ENCODE measurements around the gene ABHD6.
A peak's percentile ranks its signal among the peaks of the same experiment; 100 is the strongest.
"Not testable (repeated sequence)": the region's sequence is repeated elsewhere in the genome, so short reads cannot be mapped to it uniquely, and the experiment has no call there.

ABHD6 gene

GRCh38 chr3:58271901-58272501 is 34.4 kb downstream of the ABHD6 start:
- no peak overlapping the region for H3K4me3 ChIP-seq (ENCODE audit: low read depth, low read length)
- DNase-seq (ENCODE audit: low read depth, low spot score), result peak; percentile 71
- TF ChIP-seq CTCF (IDR thresholded peaks at IDR 0.05; ENCODE audit: insufficient read depth, low read length, missing control alignments), result no peak
- ChIA-PET CTCF (interaction anchor here (1.4 to 4.9 kb wide), 7 partner anchors 26 to 94 kb away, joined by 3 to 25 read pairs (median 8); partner anchors contain the start of genes HTD2 and RPP14), POLR2A (interaction anchor here (1.0 to 1.2 kb wide), 2 partner anchors 12 to 34 kb away, joined by 3 to 5 read pairs; partner anchors contain the start of gene ABHD6)

GRCh38 chr3:58272891-58273290 is 35.3 kb downstream of the ABHD6 start:
- DNase-seq (ENCODE audit: low read depth, low spot score), result no peak
- ChIA-PET CTCF (interaction anchor here (0.9 to 4.9 kb wide), 9 partner anchors 25 to 106 kb away, joined by 3 to 25 read pairs (median 4); partner anchors contain the start of genes HTD2 and RPP14), POLR2A (interaction anchor here (1.2 kb wide), 1 partner anchor 35 kb away, joined by 3 read pairs; the partner anchor contains the start of gene ABHD6)
- no peak for TF ChIP-seq CTCF (IDR thresholded peaks at IDR 0.05; ENCODE audit: insufficient read depth, low read length, missing control alignments)
- no peak overlapping the region for H3K4me3 ChIP-seq (ENCODE audit: low read depth, low read length)

GRCh38 chr3:58273362-58273761 is 35.8 kb downstream of the ABHD6 start:
- ChIA-PET CTCF (interaction anchor here (0.9 to 4.9 kb wide), 9 partner anchors 25 to 106 kb away, joined by 3 to 25 read pairs (median 4); partner anchors contain the start of genes HTD2 and RPP14), POLR2A (interaction anchor here (1.2 kb wide), 1 partner anchor 36 kb away, joined by 3 read pairs; the partner anchor contains the start of gene ABHD6)

GRCh38 chr3:58274027-58274614 is 36.5 kb downstream of the ABHD6 start:
- ChIA-PET POLR2A (no interaction called here), CTCF (interaction anchor here (0.9 to 4.9 kb wide), 4 partner anchors 28 to 86 kb away, joined by 3 to 25 read pairs (median 4); partner anchors contain the start of genes HTD2 and RPP14)
- TF ChIP-seq CTCF (IDR thresholded peaks at IDR 0.05; ENCODE audit: insufficient read depth, low read length, missing control alignments), result no peak
- peak; percentile 21 for DNase-seq (ENCODE audit: low read depth, low spot score)
- no peak overlapping the region for H3K4me3 ChIP-seq (ENCODE audit: low read depth, low read length)

More at GRCh38 chr3:58273362-58273761, 35.8 kb downstream of the ABHD6 start:
- not testable (repeated sequence) for H3K4me3 ChIP-seq (ENCODE audit: low read depth, low read length); DNase-seq (ENCODE audit: low read depth, low spot score)

- ChIA-PET POLR2A (no interaction called here), CTCF (interaction anchor here (0.9 to 1.6 kb wide), 5 partner anchors 19 to 103 kb away, joined by 3 to 11 read pairs (median 4); partner anchors contain the start of genes HTD2 and RPP14)
- DNase-seq (ENCODE audit: low read depth, low spot score), result no peak
- H3K4me3 ChIP-seq (ENCODE audit: low read depth, low read length), result no peak overlapping the region
- no peak for TF ChIP-seq CTCF (IDR thresholded peaks at IDR 0.05; ENCODE audit: insufficient read depth, low read length, missing control alignments)
Observed at GRCh38 chr3:58281069-58281468, 43.5 kb downstream of the ABHD6 start.

GRCh38 chr3:58285334-58285733 is 47.7 kb downstream of the ABHD6 start:
- no peak for DNase-seq (ENCODE audit: low read depth, low spot score)
- CTCF ChIA-PET, result interaction anchor here (1.0 to 1.3 kb wide), 5 partner anchors 11 to 108 kb away, joined by 3 to 9 read pairs (median 4); no protein-coding TSS in a partner anchor
- no peak overlapping the region for H3K4me3 ChIP-seq (ENCODE audit: low read depth, low read length)
- POLR2A ChIA-PET, result no interaction called here
- TF ChIP-seq CTCF (IDR thresholded peaks at IDR 0.05; ENCODE audit: insufficient read depth, low read length, missing control alignments), result no peak

All from AG04449 (cell line).